SKM-1 (cell line): ENCODE results near the gene ISG15.
"Not testable (repeated sequence)": the region's sequence is repeated elsewhere in the genome, so short reads cannot be mapped to it uniquely, and the experiment has no call there.

ENCODE experiments used
- DNase-seq: peaks from one replicate; lab custom pipeline; 2025; ENCODE audit not compliant: unreplicated experiment; lab: John Stamatoyannopoulos, UW

ISG15 gene

DNA sequence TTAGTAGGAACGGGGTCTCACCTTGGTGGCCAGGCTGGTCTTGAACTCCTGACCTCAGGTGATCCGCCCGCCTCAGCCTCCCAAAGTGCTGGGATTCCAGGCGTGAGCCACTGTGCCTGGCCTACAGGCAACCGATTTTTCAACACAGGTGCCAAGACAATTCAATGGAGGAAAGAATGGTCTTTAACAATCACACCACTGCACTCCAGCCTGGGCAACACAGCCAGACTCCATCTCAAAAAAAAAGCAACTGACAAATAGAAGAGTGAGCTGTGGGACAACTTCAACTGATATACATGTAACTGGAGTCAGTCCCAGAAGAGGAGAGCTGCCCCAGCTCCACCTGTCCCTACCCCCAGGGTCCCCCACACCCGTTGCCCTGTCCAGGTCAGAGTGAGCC lies 18.8 kb upstream of the ISG15 start:
- DNase-seq, result not testable (repeated sequence)

DNA sequence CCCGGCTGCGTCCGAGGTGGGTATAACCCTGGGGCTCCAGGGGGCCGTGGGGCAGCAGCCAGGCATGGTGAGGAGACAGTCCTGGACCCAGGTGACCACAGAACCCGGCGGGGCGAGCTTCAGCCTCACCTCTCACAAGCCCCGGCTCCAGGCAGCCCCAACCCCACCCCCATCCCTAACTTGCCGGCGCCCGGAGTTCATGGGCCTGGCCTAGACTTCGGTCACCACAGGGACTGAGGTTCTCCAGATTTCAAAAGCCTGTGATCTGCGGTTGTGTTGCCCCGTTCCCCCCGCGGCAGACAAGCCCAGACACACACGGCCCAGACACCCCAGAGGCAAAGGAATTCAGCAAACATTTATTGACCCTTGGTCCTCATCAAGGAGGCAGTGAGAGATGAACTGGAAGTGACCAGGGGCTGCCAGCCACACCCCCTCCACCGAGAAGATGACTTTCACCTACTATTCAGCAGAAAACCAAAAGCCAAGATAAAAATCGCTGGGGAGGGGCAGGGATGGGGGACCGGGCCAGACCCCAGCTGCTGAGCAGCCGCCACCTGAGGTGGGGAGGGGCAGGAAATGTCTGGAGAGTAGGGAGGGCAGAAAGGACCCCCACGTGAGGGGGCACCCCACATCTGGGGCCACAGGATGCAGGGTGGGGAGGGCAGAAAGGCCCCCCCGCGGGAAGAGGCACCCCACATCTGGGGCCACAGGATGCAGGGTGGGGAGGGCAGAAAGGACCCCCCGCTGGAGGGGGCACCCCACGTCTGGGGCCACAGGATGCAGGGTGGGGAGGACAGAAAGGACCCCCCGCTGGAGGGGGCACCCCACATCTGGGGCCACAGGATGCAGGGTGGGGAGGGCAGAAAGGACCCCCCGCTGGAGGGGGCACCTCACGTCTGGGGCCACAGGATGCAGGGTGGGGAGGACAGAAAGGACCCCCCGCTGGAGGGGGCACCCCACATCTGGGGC lies 17.3 kb upstream of the ISG15 start:
- DNase-seq, result no peak

DNA sequence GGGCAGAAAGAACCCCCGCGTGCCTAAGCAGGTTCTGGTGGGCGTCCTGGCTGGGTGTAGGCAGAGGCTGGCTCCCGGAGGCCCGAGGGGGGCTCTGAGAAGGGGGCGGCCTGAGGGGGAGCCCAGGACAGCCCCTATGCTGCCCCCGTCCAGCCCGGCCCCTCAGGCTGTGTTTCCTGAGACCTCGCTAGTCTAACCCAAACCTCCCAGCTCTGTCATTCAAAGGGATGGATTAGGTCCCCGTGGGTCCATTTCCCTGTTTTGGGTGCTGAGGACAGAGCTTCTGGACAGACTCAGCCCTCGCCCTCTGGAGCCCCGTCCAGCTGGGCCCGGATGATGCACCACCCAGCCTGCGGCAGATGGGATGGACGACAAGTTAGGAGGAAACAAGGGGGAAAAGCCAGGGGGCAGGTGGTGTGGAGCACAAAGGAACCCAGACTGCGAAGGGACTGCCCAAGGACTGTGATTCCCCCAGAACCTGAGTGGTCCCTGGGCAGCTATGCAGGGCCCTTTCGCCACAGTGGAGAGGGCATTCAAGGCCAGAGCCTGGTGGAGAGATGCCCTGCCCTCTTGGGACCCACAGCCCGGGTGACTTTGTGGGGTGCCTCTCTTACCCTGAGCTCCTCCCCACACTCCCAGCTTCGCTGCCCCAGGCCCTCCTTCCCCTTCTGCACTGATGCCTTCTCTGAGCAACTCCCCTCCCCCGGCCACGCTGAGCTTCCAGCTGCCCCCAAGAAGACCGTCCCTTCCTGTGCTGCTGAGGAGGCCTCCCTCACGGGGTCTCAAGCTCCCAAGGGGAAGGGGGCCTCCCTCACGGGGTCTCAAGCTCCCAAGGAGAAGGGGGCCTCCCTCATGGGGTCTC lies 16.2 kb upstream of the ISG15 start:
- no peak for DNase-seq

DNA sequence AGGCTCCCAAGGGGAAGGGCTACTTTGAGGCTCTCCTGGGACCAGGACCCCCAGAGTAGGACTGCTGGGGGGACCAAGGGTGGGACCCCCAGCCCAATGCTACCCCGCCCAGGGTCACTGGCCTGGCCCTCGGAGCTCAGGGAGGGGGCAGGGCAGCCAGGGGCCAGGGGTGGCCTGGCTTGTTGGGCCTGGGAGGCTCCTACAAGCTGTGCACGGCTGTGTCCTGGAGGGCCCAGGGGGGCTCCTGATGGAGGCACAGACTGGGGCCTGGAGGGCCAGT lies 15.6 kb upstream of the ISG15 start:
- no peak for DNase-seq

DNA sequence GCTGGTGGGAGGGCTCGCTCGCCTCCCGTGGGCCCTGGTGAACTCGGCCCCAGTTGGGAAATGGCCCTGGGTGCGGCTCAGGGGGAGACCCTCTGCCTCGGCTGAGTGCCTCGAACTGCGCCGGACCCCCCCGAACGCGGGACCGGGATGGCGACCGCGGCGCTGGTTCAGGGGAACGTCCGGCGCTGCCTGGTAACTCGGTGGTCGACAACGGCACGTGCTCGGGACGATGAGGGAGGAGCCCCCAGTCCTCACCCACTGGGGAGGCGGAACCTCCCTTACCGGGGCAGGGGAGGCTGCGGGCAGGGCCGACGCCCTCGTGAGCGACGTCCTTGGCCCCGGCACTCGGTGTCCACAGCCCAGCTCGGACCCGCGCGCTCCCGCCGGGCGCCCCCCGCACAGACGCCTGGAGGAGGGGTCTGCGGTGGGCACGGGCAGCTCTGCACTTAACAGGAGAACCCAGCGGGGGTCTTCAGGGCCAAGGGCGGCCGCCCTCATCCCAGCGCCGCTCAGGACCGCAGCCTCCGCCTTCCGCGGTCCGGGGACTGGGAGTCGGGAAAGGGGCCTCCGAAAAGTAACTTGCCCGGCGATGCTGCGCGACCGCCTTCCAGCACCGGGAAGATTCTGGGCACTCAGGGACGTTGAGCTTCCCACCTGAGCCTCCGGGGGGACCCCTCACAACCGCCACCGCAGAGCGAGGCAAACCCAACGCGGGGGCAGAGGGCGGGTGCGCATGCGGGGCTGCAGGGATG lies 15.1 kb upstream of the ISG15 start:
- no peak for DNase-seq

DNA sequence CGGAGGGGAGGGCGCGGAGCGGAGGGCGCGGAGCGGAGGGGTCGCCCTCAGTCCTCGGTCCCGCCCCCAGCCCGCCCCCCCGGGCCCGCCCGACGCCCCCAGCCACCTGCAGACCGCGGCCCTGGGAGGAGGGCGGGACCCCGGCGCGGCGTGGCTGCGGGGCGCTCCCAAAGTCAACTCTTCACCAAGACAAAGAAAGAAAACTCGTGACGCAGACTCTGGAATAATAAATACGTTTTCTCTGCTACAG lies 14.6 kb upstream of the ISG15 start:
- DNase-seq, result no peak

DNA sequence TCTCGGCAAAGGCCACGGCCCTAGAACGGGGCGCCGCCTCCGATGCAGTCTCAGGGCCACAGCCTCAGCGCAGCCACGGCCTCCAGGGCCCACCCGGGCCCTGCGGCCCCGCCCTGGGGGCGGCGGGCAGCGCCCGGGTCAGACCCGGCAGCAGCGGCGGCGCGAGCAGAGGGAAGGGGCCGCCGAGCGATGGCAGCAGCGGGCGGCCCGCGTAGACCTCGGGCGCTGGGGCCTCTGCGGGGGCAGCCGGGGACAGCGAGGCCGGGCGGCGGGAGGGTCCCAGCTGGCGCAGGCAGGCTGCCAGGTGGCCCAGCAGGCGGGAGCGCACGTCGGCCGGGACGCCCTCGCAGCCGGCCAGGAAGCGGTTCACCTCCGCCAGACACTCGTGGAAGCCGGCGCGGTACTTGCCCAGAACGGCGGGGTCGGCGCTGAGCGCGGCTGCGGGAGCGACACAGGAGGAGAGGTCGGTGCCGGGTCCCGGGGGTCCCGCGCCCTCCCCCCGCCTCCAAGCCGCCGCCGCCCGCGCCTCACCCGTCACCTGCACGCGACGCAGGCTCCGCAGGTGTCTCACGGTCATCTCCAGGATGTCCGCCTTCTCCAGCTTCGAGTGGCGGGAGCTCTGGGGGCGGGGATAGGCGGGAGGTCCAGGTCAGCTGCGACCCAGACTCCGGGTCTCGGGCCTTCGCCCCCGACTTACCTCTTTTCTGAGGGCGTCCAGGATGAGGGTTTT lies 14.1 kb upstream of the ISG15 start:
- no peak for DNase-seq

DNA sequence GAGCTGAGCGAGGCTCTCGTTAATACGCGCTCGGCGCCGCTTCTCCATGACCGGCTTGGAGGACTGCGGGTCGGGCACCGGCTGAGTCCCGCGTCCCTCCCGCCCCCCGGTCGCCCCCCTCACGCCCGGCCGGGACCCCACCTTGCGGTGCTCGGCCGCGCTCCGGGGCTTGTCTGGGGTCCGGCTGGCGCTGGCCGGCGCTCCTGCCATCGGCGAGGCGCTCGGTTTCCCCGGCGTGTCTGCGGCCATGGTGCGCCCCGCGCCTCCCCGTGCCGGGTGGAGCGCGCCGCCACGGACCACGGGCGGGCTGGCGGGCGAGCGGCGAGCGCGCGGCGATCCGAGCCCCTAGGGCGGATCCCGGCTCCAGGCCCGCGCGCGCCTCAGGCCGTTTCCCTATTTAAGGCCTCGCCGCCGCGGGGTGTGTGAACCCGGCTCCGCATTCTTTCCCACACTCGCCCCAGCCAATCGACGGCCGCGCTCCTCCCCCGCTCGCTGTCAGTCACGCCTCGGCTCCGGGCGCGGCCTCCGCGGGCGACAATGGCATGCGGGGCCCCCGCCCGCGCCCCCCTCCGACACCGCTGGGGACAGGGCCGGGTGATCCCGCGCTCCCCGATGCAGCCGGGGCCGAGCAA lies 13.5 kb upstream of the ISG15 start, which contains the start of gene HES4:
Gene HES4, minus strand, starts transcription at position 373 of the 632 bp plus-strand sequence. Its CDS starts 124 bp downstream, at position 249.
- DNase-seq, result no peak

DNA sequence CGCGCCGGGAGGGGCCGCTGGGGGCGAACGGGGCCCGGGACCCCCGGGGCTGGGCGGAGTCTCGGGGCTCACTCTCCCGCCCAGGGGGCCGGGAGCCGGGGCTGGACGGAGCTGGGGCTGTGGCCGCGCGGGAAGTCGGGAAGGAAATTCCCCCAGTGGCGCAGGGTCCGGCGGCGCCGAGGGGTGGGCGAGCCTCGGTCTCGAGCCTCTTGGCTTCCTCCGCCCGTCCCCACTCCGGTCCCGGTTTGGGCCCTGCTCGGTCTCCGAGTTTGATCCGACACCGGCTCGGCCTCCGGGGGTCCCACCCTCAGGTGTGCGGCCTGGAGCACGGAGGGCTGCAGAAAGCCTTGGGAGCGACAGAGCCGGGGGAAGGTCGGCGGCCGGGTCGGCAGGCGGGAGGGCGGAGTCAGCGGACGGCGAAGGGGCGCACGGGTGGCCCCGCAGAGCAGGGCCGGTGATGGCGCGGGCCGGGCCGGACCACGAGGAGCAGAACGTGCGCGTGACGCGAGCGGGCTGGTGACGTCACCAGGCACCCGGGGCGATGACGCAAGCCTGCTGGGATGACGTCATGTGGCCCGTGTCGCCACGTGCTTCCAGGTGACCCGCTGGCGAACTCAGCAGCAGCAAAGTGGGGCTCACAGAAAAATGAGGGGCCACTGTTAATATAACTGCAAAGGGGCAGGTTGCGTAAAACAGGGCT lies 12.8 kb upstream of the ISG15 start:
- DNase-seq, result no peak

DNA sequence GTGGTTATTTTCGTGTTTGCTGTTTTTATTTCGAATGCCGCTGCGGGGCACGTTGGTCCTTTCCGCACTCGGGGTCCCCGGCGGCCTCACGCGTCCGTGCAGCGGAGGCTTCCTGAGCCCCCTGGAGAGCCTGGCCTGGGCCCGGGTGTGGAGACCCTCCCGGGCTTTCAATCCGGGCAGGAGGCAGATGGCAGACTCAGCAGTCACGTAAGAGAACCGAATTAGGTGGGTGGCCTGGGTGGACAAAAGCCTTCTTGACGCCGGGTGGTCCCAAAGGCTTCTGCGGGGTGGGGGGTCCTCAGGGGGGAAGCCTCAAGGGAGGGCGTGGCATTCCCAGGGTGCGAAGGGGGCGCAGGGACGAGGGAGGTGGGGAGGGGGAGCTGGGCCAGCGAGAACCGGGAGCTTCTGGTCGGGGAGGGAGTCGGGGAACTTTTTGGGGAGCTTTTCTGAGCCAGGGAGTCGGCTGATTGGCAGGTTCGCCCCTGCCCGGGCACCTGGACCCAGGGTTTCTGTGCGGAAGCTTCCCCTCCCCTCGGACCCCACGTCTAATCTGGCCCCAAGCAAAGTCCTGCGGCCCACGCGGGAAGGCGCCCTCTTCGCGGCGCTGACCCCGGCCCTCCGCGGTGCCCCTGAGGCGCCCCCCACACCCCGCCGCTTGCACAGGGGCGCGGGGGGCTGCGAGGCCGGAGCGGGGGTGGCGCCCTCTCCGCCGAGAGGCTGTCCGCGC lies 12.1 kb upstream of the ISG15 start:
- no peak for DNase-seq

DNA sequence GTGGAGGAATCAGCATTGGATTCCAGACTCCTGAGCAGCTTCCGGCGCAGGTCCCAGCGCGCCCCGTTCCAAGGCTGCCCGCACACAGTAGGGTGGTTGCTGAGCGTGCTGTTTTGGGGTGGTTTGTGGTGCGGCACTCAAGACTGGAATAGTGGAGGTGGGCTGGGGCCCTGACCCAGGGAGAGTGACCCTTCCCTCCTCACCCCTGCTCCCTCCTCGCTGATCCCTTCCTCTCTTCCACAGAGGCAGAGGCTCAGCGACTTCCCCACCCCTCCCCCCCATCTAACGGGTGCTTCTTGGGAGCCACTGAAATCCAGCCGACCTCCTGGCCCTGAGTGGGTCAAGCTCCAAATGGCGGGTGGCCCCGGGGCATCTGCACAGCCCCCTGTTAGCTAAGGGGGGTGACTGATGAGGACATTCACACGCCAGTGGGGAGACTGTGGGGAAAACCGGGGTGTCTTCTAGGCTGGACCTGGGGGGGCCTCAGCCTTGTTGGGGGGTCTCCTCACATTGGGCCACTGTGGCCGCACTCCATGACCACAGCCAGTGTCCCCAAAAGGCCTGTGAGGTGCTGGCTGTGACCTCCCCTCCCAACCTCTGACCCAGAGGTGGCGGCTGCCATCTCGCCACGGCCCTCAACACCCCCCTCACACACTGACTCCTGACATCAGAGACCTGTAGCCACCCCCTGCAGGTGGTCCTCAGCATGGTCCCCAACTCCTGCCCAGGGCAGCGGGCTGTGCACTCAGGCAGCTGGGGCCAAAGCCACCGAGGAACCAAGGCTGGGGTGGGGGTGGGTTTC lies 9.5 kb upstream of the ISG15 start:
- no peak for DNase-seq

DNA sequence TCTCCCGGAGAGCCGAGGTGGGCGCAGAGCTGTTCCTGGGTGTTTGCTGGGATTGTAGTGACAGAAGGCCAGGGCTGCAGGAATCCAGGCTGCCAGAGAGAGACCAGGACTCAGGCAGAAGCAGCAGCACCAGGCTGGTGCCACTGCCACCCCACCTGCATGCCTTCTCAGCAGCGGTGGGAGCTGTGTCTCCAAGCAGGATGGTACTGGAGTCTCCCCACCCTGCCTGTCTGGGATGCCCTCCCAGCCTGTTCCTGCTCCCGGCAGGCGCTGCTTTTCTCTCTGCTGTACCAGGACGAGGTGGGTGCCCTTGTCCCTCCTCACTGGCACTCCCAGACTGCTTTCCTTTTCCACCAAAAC lies 8.9 kb upstream of the ISG15 start:
- no peak for DNase-seq

DNA sequence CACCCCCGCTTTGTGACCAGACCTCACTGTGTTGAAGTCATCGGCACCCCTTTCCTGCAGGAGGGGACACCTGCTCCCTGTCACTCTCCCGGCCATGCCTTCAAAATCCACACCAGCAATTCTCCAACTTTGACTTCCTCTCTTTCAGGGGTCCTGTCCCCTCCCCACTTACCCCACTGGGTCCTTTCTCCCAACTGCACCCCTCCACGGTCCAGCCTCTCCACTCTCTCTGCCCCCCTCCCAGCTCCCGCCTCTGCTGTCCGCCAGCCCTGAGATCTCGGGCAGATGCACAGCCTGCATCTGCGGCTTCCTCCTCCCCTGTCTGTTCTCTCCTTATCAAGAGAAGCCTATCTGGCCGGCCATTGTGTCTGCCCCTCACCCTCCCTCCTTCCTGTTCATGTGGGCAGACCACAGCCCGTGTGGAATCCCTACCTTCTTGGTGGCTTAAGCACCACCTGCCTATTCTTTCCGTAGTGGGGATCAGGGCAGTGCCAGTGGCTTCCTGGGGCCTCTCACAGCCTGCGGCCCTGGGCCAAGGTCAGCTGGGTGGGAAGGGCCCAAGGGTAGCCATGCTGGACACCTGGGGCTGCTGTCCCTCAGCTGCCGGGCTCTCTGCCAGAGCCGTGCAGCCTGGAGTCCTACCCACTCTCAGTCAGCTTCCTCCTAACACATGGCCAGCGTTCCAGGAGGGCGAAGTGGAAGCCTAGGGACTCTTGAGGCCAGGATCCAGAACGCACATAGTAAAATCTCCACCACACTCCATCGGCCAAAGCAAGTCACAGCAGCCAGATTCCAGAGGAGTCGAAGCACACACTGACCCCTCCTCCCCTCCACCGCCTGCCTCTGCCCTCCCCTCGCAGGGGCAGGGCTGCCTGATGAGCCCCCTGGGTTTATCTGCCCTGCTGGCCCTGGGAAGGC lies 8.3 kb upstream of the ISG15 start:
- DNase-seq, result no peak

DNA sequence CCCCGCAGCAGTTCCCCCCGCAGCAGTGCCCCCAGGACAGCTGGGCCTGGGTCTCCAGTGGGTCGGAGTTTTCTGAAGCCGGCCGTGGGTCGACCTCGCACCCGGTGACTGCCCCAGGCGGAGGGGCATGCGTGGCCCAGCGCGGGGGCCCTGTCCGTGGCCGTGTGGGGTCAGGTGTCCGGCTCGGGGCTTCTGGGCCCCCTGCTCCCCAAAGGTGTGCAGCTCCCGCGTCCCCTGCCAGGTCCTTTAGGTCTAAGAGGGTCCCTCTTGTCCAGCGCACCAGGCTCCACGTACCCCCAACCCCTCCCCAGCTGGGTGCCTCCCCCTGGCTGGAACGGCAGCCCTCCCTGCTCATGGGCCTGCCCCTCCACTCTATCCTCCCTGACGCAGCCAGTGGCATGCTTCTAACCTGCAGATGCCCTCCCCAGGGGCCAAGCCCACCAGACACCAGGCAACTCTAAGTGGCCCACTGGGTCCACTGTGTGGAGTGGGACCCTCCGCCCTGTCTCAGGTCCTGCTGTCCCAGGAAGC lies 7.5 kb upstream of the ISG15 start:
- DNase-seq, result no peak

DNA sequence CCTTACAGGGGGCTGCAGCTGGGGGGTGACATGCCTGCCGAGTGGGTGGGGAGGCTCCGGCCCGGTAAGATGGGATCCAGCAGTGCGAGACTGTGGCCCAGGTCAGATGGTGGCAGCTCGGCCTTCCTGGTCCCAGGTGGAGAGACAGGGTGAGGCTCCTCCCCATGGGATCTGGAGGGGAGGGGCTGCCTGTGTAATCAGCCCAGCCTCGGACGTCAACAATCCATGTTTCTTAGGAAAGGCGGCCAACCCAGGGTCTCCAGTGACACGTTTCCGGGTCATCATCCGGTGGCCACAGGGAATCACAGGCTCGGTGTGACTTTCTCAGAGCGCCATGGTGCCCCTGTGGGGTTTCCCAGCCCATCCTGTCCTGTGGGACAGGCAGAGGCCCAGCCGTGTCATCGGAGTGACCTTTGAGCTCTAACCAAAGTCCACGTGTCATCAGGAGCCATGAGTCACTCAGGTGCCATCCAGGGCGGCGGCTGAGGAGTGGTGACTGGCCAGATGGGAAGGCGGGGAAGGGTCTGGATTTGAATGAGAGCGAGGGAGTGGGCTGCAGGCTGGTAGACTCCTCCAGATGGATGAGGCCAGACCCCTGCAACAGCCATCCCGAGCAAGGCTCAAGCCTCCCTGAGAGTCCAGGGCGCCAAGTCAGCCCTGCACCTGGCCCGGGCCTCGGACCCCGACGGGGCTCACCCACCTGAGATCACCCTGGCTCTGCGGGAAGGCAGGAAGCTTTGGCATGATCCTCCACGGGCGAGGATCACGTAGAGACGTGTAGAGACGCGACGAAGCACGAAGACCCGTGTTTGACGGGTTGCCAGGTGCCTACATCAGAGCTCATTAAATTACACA lies 6.8 kb upstream of the ISG15 start:
- no peak for DNase-seq

DNA sequence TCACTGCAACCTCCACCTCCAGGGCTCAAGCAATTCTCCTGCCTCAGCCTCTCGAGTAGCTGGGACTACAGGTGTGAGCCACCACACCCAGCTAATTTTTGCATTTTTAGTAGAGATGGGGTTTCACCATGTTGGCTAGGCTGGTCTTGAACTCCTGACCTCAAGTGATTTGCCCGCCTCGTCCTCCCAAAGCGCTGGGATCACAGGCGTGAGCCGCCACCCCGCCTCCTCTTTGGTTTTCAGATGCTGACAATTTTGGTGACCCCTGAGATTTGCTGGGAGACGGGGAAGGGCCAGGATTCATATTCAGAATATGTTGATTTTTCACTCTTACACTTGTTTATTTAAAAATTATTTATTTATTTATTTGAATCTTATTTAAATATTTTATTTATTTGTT lies 3.2 kb upstream of the ISG15 start:
- DNase-seq, result not testable (repeated sequence)
